ENCODE data around the gene LZTR1.

Gene LZTR1

GRCh38 chr22:20980523-20980922, 1.6 kb upstream of the LZTR1 start:
- no peak overlapping the region for H3K27ac ChIP-seq (ENCODE audit: low read length)
- H2AFZ ChIP-seq (ENCODE audit: low read depth, low read length), result no peak overlapping the region
- H3K27me3 ChIP-seq (ENCODE audit: low read depth, low read length), result no peaks in the 10 kb centered on the region
- peaks cover 20% of the 10 kb centered on the region for H3K79me2 ChIP-seq (ENCODE audit: low read length)
- peak overlapping the region; percentile 97 for H3K4me2 ChIP-seq (ENCODE audit: low read length)
- no peaks in the 10 kb centered on the region for H3K9me3 ChIP-seq (ENCODE audit: insufficient read depth, low read length)
- H3K9ac ChIP-seq (ENCODE audit: low read length), result no peak overlapping the region
- H3K36me3 ChIP-seq (replicated peaks; ENCODE audit: low read depth, low read length), result peaks cover 9% of the 10 kb centered on the region
- H3K4me1 ChIP-seq (ENCODE audit: low read length), result peaks cover 16% of the 10 kb centered on the region
- no peak overlapping the region for H3K4me3 ChIP-seq (ENCODE audit: low read length)
- no peaks in the 10 kb centered on the region for H4K20me1 ChIP-seq (ENCODE audit: insufficient read depth, low read length)
- TF ChIP-seq EZH2phosphoT487 (IDR thresholded peaks at IDR 0.05; ENCODE audit: low read depth) (no peak), CTCF (IDR thresholded peaks at IDR 0.05; ENCODE audit: low read depth, low read length) (no peak)

- H3K9me3 ChIP-seq (ENCODE audit: insufficient read depth, low read length), result no peaks in the 10 kb centered on the region
- peak overlapping the region; percentile 58; the same call in 1 of the 2 replicates for H2AFZ ChIP-seq (ENCODE audit: low read depth, low read length)
- no peaks in the 10 kb centered on the region for H3K27me3 ChIP-seq (ENCODE audit: low read depth, low read length)
- H3K27ac ChIP-seq (ENCODE audit: low read length), result peak overlapping the region; percentile 62
- no peaks in the 10 kb centered on the region for H4K20me1 ChIP-seq (ENCODE audit: insufficient read depth, low read length)
- peaks cover 15% of the 10 kb centered on the region for H3K36me3 ChIP-seq (replicated peaks; ENCODE audit: low read depth, low read length)
- peaks cover 16% of the 10 kb centered on the region for H3K4me1 ChIP-seq (ENCODE audit: low read length)
- H3K9ac ChIP-seq (ENCODE audit: low read length), result peak overlapping the region; percentile 98
- H3K4me3 ChIP-seq (ENCODE audit: low read length), result peak overlapping the region; percentile 96
- TF ChIP-seq CTCF (IDR thresholded peaks at IDR 0.05; ENCODE audit: low read depth, low read length) (no peak), EZH2phosphoT487 (IDR thresholded peaks at IDR 0.05; ENCODE audit: low read depth) (no peak)
- H3K79me2 ChIP-seq (ENCODE audit: low read length), result peaks cover 20% of the 10 kb centered on the region
- H3K4me2 ChIP-seq (ENCODE audit: low read length), result peak overlapping the region; percentile 97
Measured at GRCh38 chr22:20980938-20981722, 967 bp upstream of the LZTR1 start.

GRCh38 chr22:20982563-20982882, 426 bp downstream of the LZTR1 start:
- H3K36me3 ChIP-seq (replicated peaks; ENCODE audit: low read depth, low read length), result peaks cover 17% of the 10 kb centered on the region
- TF ChIP-seq CTCF (IDR thresholded peaks at IDR 0.05; ENCODE audit: low read depth, low read length) (no peak), EZH2phosphoT487 (IDR thresholded peaks at IDR 0.05; ENCODE audit: low read depth) (no peak)
- H3K27me3 ChIP-seq (ENCODE audit: low read depth, low read length), result no peaks in the 10 kb centered on the region
- peaks cover 20% of the 10 kb centered on the region for H3K79me2 ChIP-seq (ENCODE audit: low read length)
- H3K9me3 ChIP-seq (ENCODE audit: insufficient read depth, low read length), result no peaks in the 10 kb centered on the region
- peak overlapping the region; percentile 96 for H3K4me3 ChIP-seq (ENCODE audit: low read length)
- peak overlapping the region; percentile 74 for H2AFZ ChIP-seq (ENCODE audit: low read depth, low read length)
- H3K4me2 ChIP-seq (ENCODE audit: low read length), result peak overlapping the region; percentile 97
- H3K27ac ChIP-seq (ENCODE audit: low read length), result peak overlapping the region; percentile 62
- H3K9ac ChIP-seq (ENCODE audit: low read length), result peak overlapping the region; percentile 98
- peaks cover 16% of the 10 kb centered on the region for H3K4me1 ChIP-seq (ENCODE audit: low read length)
- H4K20me1 ChIP-seq (ENCODE audit: insufficient read depth, low read length), result no peaks in the 10 kb centered on the region

GRCh38 chr22:20983081-20983771, 1.1 kb downstream of the LZTR1 start:
- peaks cover 16% of the 10 kb centered on the region for H3K4me1 ChIP-seq (ENCODE audit: low read length)
- H3K27me3 ChIP-seq (ENCODE audit: low read depth, low read length), result no peaks in the 10 kb centered on the region
- H4K20me1 ChIP-seq (ENCODE audit: insufficient read depth, low read length), result no peaks in the 10 kb centered on the region
- H3K36me3 ChIP-seq (replicated peaks; ENCODE audit: low read depth, low read length), result peaks cover 22% of the 10 kb centered on the region
- peaks cover 20% of the 10 kb centered on the region for H3K79me2 ChIP-seq (ENCODE audit: low read length)
- no peak overlapping the region for H2AFZ ChIP-seq (ENCODE audit: low read depth, low read length)
- TF ChIP-seq EZH2phosphoT487 (IDR thresholded peaks at IDR 0.05; ENCODE audit: low read depth) (no peak), CTCF (IDR thresholded peaks at IDR 0.05; ENCODE audit: low read depth, low read length) (no peak)
- peak overlapping the region; percentile 96 for H3K4me3 ChIP-seq (ENCODE audit: low read length)
- H3K9ac ChIP-seq (ENCODE audit: low read length), result peak overlapping the region; percentile 98
- no peaks in the 10 kb centered on the region for H3K9me3 ChIP-seq (ENCODE audit: insufficient read depth, low read length)
- H3K27ac ChIP-seq (ENCODE audit: low read length), result no peak overlapping the region
- H3K4me2 ChIP-seq (ENCODE audit: low read length), result peak overlapping the region; percentile 97
